GM12878 (cell line): ENCODE results near the gene GTPBP4. TPM values are rescaled to one million over a fixed set of nuclear protein-coding genes. Genes with fewer than 3 reads are reported as not detected.

Experiments used
- BCL11A ChIP-seq: IDR thresholded peaks from 2 replicates; pipeline ENCODE4 v1.6.1; 2011; ENCODE audit warnings: low read depth, low read length
- CBX3 ChIP-seq: fragments of 200-600 bp; sonication (generic); IDR thresholded peaks from 2 replicates; pipeline ENCODE4 v1.6.1; 2016; ENCODE audit warnings: low read depth, borderline replicate concordance
- EGR1 ChIP-seq, 2 experiments: IDR thresholded peaks; 1 replicate in 1 of 2; 2 replicates in 1 of 2; pipeline ENCODE4 v1.6.1; 2011 to 2012; ENCODE audit warnings: low read depth in 2 of 2, low read length in 2 of 2, borderline replicate concordance in 1 of 2, mild to moderate bottlenecking in 1 of 2, moderate library complexity in 1 of 2
- FOS ChIP-seq: IDR thresholded peaks from 3 replicates; pipeline ENCODE4 v1.6.1; 2011; ENCODE audit warnings: borderline replicate concordance; ENCODE audit not compliant: insufficient read length; ENCODE audit errors: extremely low read depth
- HDAC6 ChIP-seq: fragments of 200-600 bp; sonication (generic); IDR thresholded peaks from one replicate; pipeline ENCODE4 v1.8.0; 2017; ENCODE audit warnings: antibody characterized with exemption; ENCODE audit not compliant: unreplicated experiment
- HDGF ChIP-seq: fragments of 450-650 bp; IDR thresholded peaks from 2 replicates; pipeline ENCODE4 v1.6.1; 2016; ENCODE audit warnings: antibody characterized with exemption
- MEF2B ChIP-seq: fragments of 450-650 bp; IDR thresholded peaks from 2 replicates; pipeline ENCODE4 v1.6.1; 2018; ENCODE audit warnings: mild to moderate bottlenecking, moderate library complexity; ENCODE audit not compliant: partially characterized antibody, poor library complexity, severe bottlenecking
- PML ChIP-seq: IDR thresholded peaks from 2 replicates; pipeline ENCODE4 v1.6.1; 2012; ENCODE audit warnings: low read length, inconsistent platforms
- POU2F2 ChIP-seq: IDR thresholded peaks from 3 replicates; pipeline ENCODE4 v1.6.1; 2011; ENCODE audit warnings: low read depth, mild to moderate bottlenecking, low read length, borderline replicate concordance
- RELA ChIP-seq: fragments of 450-650 bp; IDR thresholded peaks from 2 replicates; pipeline ENCODE4 v1.8.0; 2014; ENCODE audit warnings: borderline replicate concordance; ENCODE audit not compliant: partially characterized antibody
- SMAD5 ChIP-seq: IDR thresholded peaks from 2 replicates; pipeline ENCODE4 v1.6.1; 2016; ENCODE audit warnings: antibody characterized with exemption, low read depth
- SPI1 ChIP-seq: IDR thresholded peaks from 2 replicates; pipeline ENCODE4 v1.6.1; 2011; ENCODE audit warnings: low read depth, mild to moderate bottlenecking, low read length, moderate library complexity, borderline replicate concordance; ENCODE audit not compliant: insufficient read depth
- ZBED1 ChIP-seq: IDR thresholded peaks from 2 replicates; pipeline ENCODE4 v1.6.1; 2016; ENCODE audit warnings: borderline replicate concordance
- polyA plus RNA-seq, 11 experiments: library from polyadenylated mRNA; depleted of rRNA in 4 of 11; unstranded in 6 of 11; stranded (reverse) in 5 of 11; fragments of >200 nt; fragmentation: Nextera tagmentation in 4 of 11; fragmentation: Illumina TruSeq in 1 of 11; extraction: Ambion mirVana in 4 of 11; extraction: Trizol in 1 of 11; gene quantifications; 1 replicate in 1 of 11; 2 replicates in 10 of 11; pipeline versions ENCODE4 v1.2.1 to v1.2.3, GENCODE V29; 2011 to 2016; ENCODE audit warnings: inconsistent platforms in 2 of 11, missing spikeins in 2 of 11, low read depth in 1 of 11
- total RNA-seq, 4 experiments: library from RNA; depleted of rRNA in 3 of 4; stranded (reverse); fragments of >200 nt in 3 of 4; fragmentation: Illumina TruSeq in 1 of 4; extraction: Trizol in 1 of 4; gene quantifications; 2 replicates each; pipeline versions ENCODE4 v1.2.1 to v1.2.3, GENCODE V29; 2013 to 2021
- TF ChIP-seq, protein P1 (sequence below): IDR thresholded peaks from 2 replicates; pipeline ENCODE4 v1.6.1; 2011; ENCODE audit warnings: borderline replicate concordance, low read depth, mild to moderate bottlenecking, moderate library complexity, mixed read lengths, low read length; ENCODE audit not compliant: insufficient read depth; ENCODE audit errors: extremely low read length
- TF ChIP-seq, protein P2 (sequence below): fragments of 450-650 bp; IDR thresholded peaks from 2 replicates; pipeline ENCODE4 v1.6.1; 2017; ENCODE audit warnings: mild to moderate bottlenecking, low read depth, inconsistent platforms; ENCODE audit not compliant: poor library complexity, severe bottlenecking
- TF ChIP-seq, protein P3 (sequence below): fragments of 450-650 bp; IDR thresholded peaks from 2 replicates; pipeline ENCODE4 v1.6.1; 2017; ENCODE audit warnings: mild to moderate bottlenecking, moderate library complexity
- TF ChIP-seq, protein P4 (sequence below): fragments of 450-650 bp; IDR thresholded peaks from 2 replicates; pipeline ENCODE4 v1.6.1; 2017; ENCODE audit warnings: mild to moderate bottlenecking, moderate library complexity

The GTPBP4 gene
- total and polyA plus RNA-seq, 10 of the 15 experiments (the other 5 are each of a cell fraction or from before 2014, with no cell fraction given) = 58.5 to 118 (median 71.4) TPM

DNA sequence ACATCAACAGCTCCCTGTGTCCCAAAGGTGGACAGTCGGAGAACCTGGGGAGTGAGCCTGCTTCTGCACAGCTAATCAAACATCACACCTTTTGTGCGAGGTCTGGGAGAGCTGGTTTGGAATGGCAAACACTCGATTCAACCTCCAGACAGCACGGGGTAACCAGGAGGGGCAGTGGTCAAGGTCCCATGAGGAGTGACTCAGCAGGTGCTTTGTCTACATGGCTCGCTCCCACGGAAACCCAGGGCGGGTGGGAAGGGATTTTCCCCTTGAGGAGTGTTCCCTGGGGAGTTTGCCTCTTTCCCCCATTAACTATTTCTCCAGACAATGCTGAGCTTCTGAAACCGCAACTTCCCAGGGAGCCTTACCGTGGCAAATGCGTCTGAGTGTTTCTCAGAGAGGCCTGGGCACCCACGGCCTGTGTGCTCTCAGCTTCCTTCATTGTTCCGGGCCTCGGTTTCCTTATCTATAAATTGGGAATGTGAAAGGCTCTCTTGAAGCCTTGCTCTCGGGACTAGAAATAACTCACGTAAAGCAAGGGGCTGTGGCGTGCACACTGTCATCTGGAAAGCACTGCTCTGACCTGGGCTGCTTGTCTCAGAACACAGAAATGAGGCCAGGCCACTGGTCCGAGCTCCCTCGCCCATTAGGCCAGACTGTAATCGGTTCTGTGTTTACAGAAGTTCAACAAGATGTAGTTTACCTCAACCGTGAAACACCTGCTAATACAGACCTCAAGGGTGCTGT, 14.0 kb upstream of the GTPBP4 start (continued):
- TF ChIP-seq, protein P1, sequence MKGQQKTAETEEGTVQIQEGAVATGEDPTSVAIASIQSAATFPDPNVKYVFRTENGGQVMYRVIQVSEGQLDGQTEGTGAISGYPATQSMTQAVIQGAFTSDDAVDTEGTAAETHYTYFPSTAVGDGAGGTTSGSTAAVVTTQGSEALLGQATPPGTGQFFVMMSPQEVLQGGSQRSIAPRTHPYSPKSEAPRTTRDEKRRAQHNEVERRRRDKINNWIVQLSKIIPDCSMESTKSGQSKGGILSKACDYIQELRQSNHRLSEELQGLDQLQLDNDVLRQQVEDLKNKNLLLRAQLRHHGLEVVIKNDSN = no peak
- no peak for TF ChIP-seq HDAC6
- TF ChIP-seq SMAD5 = no peak
- TF ChIP-seq POU2F2 = peak; percentile 5; the same call in 1 of the 3 replicates
- TF ChIP-seq EGR1 (IDR thresholded peaks at IDR 0.05; ENCODE audit: borderline replicate concordance in 1 of 2, low read depth in 2 of 2, low read length in 2 of 2) = no peak
- no peak for TF ChIP-seq BCL11A
- TF ChIP-seq RELA = peak; percentile 31
- TF ChIP-seq, protein P2, sequence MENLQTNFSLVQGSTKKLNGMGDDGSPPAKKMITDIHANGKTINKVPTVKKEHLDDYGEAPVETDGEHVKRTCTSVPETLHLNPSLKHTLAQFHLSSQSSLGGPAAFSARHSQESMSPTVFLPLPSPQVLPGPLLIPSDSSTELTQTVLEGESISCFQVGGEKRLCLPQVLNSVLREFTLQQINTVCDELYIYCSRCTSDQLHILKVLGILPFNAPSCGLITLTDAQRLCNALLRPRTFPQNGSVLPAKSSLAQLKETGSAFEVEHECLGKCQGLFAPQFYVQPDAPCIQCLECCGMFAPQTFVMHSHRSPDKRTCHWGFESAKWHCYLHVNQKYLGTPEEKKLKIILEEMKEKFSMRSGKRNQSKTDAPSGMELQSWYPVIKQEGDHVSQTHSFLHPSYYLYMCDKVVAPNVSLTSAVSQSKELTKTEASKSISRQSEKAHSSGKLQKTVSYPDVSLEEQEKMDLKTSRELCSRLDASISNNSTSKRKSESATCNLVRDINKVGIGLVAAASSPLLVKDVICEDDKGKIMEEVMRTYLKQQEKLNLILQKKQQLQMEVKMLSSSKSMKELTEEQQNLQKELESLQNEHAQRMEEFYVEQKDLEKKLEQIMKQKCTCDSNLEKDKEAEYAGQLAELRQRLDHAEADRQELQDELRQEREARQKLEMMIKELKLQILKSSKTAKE = no peak
- no peak for TF ChIP-seq ZBED1
- TF ChIP-seq FOS = no peak
- no peak for TF ChIP-seq CBX3
- no peak for TF ChIP-seq PML
- TF ChIP-seq, protein P3, sequence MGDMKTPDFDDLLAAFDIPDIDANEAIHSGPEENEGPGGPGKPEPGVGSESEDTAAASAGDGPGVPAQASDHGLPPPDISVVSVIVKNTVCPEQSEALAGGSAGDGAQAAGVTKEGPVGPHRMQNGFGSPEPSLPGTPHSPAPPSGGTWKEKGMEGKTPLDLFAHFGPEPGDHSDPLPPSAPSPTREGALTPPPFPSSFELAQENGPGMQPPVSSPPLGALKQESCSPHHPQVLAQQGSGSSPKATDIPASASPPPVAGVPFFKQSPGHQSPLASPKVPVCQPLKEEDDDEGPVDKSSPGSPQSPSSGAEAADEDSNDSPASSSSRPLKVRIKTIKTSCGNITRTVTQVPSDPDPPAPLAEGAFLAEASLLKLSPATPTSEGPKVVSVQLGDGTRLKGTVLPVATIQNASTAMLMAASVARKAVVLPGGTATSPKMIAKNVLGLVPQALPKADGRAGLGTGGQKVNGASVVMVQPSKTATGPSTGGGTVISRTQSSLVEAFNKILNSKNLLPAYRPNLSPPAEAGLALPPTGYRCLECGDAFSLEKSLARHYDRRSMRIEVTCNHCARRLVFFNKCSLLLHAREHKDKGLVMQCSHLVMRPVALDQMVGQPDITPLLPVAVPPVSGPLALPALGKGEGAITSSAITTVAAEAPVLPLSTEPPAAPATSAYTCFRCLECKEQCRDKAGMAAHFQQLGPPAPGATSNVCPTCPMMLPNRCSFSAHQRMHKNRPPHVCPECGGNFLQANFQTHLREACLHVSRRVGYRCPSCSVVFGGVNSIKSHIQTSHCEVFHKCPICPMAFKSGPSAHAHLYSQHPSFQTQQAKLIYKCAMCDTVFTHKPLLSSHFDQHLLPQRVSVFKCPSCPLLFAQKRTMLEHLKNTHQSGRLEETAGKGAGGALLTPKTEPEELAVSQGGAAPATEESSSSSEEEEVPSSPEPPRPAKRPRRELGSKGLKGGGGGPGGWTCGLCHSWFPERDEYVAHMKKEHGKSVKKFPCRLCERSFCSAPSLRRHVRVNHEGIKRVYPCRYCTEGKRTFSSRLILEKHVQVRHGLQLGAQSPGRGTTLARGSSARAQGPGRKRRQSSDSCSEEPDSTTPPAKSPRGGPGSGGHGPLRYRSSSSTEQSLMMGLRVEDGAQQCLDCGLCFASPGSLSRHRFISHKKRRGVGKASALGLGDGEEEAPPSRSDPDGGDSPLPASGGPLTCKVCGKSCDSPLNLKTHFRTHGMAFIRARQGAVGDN = peak; percentile 47
- peak; percentile 99 for TF ChIP-seq MEF2B
- TF ChIP-seq, protein P4, sequence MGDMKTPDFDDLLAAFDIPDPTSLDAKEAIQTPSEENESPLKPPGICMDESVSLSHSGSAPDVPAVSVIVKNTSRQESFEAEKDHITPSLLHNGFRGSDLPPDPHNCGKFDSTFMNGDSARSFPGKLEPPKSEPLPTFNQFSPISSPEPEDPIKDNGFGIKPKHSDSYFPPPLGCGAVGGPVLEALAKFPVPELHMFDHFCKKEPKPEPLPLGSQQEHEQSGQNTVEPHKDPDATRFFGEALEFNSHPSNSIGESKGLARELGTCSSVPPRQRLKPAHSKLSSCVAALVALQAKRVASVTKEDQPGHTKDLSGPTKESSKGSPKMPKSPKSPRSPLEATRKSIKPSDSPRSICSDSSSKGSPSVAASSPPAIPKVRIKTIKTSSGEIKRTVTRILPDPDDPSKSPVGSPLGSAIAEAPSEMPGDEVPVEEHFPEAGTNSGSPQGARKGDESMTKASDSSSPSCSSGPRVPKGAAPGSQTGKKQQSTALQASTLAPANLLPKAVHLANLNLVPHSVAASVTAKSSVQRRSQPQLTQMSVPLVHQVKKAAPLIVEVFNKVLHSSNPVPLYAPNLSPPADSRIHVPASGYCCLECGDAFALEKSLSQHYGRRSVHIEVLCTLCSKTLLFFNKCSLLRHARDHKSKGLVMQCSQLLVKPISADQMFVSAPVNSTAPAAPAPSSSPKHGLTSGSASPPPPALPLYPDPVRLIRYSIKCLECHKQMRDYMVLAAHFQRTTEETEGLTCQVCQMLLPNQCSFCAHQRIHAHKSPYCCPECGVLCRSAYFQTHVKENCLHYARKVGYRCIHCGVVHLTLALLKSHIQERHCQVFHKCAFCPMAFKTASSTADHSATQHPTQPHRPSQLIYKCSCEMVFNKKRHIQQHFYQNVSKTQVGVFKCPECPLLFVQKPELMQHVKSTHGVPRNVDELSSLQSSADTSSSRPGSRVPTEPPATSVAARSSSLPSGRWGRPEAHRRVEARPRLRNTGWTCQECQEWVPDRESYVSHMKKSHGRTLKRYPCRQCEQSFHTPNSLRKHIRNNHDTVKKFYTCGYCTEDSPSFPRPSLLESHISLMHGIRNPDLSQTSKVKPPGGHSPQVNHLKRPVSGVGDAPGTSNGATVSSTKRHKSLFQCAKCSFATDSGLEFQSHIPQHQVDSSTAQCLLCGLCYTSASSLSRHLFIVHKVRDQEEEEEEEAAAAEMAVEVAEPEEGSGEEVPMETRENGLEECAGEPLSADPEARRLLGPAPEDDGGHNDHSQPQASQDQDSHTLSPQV = no peak
- no peak for TF ChIP-seq HDGF
- no peak for TF ChIP-seq SPI1
